Neural progenitor cell (in vitro differentiated cells): ENCODE results near the gene IFT52.

Experiments
- EZH2 ChIP-seq: fragments of 200-600 bp; sonication (generic); IDR thresholded peaks from 2 replicates; pipeline ENCODE4 v1.6.1; 2017; ENCODE audit warnings: antibody characterized with exemption, mild to moderate bottlenecking, moderate library complexity
- EZH2phosphoT487 ChIP-seq: fragments of 200-600 bp; sonication (generic); IDR thresholded peaks from 2 replicates; pipeline ENCODE4 v1.6.1; 2017; ENCODE audit warnings: antibody characterized with exemption
- TF ChIP-seq, protein P1 (sequence below): fragments of 200-600 bp; sonication (generic); IDR thresholded peaks from 2 replicates; pipeline ENCODE4 v1.5.1; 2017; ENCODE audit warnings: antibody characterized with exemption, mild to moderate bottlenecking

DNA sequence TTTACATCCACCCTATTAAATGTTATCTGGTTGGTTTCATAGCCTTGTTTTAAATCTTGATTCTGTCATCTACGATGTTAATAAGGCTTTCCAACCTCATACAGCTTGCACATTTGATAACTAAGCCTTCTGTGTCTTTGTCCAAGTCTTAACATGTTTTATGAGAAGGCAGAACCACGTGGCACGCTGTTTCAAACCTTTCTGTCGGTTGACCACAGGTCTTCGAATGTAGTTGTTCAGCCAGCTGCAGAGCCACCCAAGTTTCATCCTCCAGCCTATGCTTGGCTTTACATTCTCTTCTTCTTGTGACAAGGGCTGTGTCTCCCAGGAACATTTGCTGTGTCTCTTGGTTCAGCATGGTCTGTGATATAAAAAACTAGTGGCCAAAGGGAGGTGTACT is 47.6 kb upstream of the IFT52 start:
- TF ChIP-seq, protein P1, sequence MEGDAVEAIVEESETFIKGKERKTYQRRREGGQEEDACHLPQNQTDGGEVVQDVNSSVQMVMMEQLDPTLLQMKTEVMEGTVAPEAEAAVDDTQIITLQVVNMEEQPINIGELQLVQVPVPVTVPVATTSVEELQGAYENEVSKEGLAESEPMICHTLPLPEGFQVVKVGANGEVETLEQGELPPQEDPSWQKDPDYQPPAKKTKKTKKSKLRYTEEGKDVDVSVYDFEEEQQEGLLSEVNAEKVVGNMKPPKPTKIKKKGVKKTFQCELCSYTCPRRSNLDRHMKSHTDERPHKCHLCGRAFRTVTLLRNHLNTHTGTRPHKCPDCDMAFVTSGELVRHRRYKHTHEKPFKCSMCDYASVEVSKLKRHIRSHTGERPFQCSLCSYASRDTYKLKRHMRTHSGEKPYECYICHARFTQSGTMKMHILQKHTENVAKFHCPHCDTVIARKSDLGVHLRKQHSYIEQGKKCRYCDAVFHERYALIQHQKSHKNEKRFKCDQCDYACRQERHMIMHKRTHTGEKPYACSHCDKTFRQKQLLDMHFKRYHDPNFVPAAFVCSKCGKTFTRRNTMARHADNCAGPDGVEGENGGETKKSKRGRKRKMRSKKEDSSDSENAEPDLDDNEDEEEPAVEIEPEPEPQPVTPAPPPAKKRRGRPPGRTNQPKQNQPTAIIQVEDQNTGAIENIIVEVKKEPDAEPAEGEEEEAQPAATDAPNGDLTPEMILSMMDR = no peak
- TF ChIP-seq EZH2 (no peak), EZH2phosphoT487 (no peak)
